ENCODE results near the gene PLCXD1.
"Not testable (repeated sequence)": the region's sequence is repeated elsewhere in the genome, so short reads cannot be mapped to it uniquely, and the experiment has no call there.

DNA sequence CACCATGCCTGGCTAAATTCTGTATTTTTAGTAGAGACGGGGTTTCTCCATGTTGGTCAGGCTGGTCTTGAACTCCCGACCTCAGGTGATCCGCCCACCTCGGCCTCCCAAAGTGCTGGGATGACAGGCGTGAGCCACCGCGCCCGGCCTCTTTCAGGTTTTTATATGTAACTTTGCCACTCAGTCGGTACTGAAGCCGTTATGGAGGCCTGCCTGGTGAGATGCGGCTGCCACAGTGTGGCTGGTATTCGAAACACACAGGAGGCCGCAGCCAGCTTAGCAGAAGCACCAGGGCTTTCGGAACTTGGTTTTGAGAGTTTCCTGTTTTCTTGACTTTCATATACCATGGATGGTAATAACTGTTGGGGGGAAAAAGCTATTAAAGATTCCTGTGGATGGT, 43.5 kb downstream of the PLCXD1 start:
- TF ChIP-seq, protein P1, sequence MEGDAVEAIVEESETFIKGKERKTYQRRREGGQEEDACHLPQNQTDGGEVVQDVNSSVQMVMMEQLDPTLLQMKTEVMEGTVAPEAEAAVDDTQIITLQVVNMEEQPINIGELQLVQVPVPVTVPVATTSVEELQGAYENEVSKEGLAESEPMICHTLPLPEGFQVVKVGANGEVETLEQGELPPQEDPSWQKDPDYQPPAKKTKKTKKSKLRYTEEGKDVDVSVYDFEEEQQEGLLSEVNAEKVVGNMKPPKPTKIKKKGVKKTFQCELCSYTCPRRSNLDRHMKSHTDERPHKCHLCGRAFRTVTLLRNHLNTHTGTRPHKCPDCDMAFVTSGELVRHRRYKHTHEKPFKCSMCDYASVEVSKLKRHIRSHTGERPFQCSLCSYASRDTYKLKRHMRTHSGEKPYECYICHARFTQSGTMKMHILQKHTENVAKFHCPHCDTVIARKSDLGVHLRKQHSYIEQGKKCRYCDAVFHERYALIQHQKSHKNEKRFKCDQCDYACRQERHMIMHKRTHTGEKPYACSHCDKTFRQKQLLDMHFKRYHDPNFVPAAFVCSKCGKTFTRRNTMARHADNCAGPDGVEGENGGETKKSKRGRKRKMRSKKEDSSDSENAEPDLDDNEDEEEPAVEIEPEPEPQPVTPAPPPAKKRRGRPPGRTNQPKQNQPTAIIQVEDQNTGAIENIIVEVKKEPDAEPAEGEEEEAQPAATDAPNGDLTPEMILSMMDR (IDR thresholded peaks at IDR 0.05; ENCODE audit: poor library complexity, severe bottlenecking): not testable (repeated sequence)
- TF ChIP-seq EZH2 (IDR thresholded peaks at IDR 0.05; ENCODE audit: borderline replicate concordance, insufficient read depth, low read length, poor library complexity, severe bottlenecking); POLR2AphosphoS5 (IDR thresholded peaks at IDR 0.05): not testable (repeated sequence)
- TF ChIP-seq, protein P2, sequence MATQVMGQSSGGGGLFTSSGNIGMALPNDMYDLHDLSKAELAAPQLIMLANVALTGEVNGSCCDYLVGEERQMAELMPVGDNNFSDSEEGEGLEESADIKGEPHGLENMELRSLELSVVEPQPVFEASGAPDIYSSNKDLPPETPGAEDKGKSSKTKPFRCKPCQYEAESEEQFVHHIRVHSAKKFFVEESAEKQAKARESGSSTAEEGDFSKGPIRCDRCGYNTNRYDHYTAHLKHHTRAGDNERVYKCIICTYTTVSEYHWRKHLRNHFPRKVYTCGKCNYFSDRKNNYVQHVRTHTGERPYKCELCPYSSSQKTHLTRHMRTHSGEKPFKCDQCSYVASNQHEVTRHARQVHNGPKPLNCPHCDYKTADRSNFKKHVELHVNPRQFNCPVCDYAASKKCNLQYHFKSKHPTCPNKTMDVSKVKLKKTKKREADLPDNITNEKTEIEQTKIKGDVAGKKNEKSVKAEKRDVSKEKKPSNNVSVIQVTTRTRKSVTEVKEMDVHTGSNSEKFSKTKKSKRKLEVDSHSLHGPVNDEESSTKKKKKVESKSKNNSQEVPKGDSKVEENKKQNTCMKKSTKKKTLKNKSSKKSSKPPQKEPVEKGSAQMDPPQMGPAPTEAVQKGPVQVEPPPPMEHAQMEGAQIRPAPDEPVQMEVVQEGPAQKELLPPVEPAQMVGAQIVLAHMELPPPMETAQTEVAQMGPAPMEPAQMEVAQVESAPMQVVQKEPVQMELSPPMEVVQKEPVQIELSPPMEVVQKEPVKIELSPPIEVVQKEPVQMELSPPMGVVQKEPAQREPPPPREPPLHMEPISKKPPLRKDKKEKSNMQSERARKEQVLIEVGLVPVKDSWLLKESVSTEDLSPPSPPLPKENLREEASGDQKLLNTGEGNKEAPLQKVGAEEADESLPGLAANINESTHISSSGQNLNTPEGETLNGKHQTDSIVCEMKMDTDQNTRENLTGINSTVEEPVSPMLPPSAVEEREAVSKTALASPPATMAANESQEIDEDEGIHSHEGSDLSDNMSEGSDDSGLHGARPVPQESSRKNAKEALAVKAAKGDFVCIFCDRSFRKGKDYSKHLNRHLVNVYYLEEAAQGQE (IDR thresholded peaks at IDR 0.05; ENCODE audit: borderline replicate concordance): not testable (repeated sequence)

Measured in neural cell (in vitro differentiated cells).